Measurements from ENCODE around the gene HDAC4.

Gene HDAC4

DNA sequence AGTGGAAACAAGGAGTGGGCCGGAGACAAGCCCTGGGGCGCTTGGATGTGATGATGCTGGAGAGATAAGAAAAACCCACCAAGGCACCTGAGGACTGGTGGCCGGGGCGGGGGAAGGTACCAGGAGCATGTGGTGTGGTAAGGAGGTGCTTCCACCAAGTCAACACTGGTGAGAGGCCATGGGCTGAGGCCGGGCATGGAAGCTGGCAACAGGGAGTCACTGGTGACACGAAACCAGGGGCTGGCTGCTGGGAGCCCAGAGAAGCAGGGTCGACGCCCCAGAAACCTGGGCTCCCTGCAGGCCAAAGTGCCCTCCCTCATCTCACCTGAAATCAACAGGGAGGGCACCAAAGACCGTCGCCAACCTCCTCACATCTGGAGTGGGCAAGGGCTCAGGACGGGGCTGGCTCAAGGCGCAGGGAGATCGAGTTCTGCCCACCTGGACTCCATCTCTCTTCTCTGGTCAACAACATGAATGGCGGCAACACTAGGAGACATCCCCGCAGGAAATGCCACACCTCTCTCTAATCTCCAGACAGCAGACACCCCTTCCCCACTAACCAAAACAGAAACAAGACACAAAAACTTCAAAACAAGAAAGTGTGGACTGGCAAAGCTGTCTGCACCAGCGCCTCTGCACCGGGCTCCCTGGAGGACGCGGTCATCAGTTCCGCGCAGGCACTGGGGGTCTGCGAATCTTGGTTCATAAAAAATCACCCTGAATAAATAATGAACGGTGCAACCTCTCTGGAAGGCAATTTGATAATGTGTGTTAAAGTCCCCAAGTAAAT lies 185.5 kb downstream of the HDAC4 start:
- Histone ChIP-seq H3K27ac (no peak overlapping the region), H3K4me3 (no peak overlapping the region)
- TF ChIP-seq, protein P1, sequence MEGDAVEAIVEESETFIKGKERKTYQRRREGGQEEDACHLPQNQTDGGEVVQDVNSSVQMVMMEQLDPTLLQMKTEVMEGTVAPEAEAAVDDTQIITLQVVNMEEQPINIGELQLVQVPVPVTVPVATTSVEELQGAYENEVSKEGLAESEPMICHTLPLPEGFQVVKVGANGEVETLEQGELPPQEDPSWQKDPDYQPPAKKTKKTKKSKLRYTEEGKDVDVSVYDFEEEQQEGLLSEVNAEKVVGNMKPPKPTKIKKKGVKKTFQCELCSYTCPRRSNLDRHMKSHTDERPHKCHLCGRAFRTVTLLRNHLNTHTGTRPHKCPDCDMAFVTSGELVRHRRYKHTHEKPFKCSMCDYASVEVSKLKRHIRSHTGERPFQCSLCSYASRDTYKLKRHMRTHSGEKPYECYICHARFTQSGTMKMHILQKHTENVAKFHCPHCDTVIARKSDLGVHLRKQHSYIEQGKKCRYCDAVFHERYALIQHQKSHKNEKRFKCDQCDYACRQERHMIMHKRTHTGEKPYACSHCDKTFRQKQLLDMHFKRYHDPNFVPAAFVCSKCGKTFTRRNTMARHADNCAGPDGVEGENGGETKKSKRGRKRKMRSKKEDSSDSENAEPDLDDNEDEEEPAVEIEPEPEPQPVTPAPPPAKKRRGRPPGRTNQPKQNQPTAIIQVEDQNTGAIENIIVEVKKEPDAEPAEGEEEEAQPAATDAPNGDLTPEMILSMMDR (IDR thresholded peaks at IDR 0.05): no peak
- DNase-seq (ENCODE audit: low spot score): no peak

- no peak overlapping the region for H3K27ac ChIP-seq
These were observed 186.1 kb downstream of the HDAC4 start for GRCh38 chr2:239214725-239215124.

DNA sequence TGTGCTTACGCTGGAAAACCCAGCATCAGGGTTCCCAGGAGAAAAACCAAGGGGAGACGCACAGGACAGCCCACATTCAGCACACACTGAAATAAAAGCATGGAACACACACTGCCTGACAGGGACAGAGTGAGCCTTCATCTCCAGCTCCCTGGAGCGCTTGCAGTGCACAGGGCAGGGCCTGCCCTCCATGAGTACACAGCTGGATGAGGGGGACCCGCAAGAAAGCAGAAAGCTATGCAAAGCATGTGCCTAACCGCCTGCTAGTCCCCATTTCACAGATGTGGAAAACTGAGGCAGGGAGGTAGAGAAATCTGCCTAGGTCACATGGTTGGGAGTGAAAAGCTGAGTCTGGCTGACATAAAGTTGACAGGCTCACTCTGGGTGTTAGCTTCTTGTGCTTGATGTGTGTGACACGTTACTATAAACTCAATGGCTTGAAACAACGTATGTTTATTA lies 187.1 kb downstream of the HDAC4 start:
- Histone ChIP-seq H3K27ac (no peak overlapping the region), H3K4me3 (no peak overlapping the region)
- TF ChIP-seq, protein P1 (IDR thresholded peaks at IDR 0.05): no peak
- no peak for DNase-seq (ENCODE audit: low spot score)

More at GRCh38 chr2:239214725-239215124, 186.1 kb downstream of the HDAC4 start:
- TF ChIP-seq, protein P1 (IDR thresholded peaks at IDR 0.05): no peak
- DNase-seq (ENCODE audit: low spot score): no peak
- no peak overlapping the region for H3K4me3 ChIP-seq

- TF ChIP-seq, protein P1 (IDR thresholded peaks at IDR 0.05): no peak
- Histone ChIP-seq H3K4me3 (no peak overlapping the region), H3K27ac (no peak overlapping the region)
- no peak for DNase-seq (ENCODE audit: low spot score)
These were observed 187.7 kb downstream of the HDAC4 start for GRCh38 chr2:239212929-239213642.

- H3K27ac ChIP-seq: no peak overlapping the region
- TF ChIP-seq, protein P1 (IDR thresholded peaks at IDR 0.05): no peak
These were observed 188.5 kb downstream of the HDAC4 start for GRCh38 chr2:239212121-239212928.

GRCh38 chr2:239211396-239212094 lies 189.3 kb downstream of the HDAC4 start:
- TF ChIP-seq, protein P1 (IDR thresholded peaks at IDR 0.05): no peak
- no peak for DNase-seq (ENCODE audit: low spot score)
- Histone ChIP-seq H3K27ac (no peak overlapping the region), H3K4me3 (no peak overlapping the region)

More at GRCh38 chr2:239212121-239212928, 188.5 kb downstream of the HDAC4 start:
- H3K4me3 ChIP-seq: no peak overlapping the region
- no peak for DNase-seq (ENCODE audit: low spot score)

Data from coronary artery (tissue), 2 donors.